Keratinocyte (primary cell): ENCODE data around the gene GABRQ. TPM values are rescaled to one million over a fixed set of nuclear protein-coding genes. Genes with fewer than 3 reads are reported as not detected.

Experiments
- DNase-seq: peaks from one replicate; pipeline ENCODE4 v3.0.0-alpha.2; 2011; ENCODE audit warnings: low read depth, missing footprints, low spot score
- FAIRE-seq: peaks from 2 replicates; lab custom pipeline; 2011; peaks lifted over from hg19 to GRCh38; lab: Jason Lieb, UNC
- H2AFZ ChIP-seq: 2 replicates; pipeline ENCODE4 v1.6.0; 2012; ENCODE audit warnings: low read length, control low read depth, inconsistent platforms; ENCODE audit not compliant: control insufficient read depth
- H3K27ac ChIP-seq: 2 replicates; pipeline ENCODE4 v1.5.1; 2011; ENCODE audit warnings: low read length; ENCODE audit not compliant: control insufficient read depth, insufficient read depth
- H3K27me3 ChIP-seq: 3 replicates; pipeline ENCODE4 v1.6.0; 2011; ENCODE audit warnings: low read length; ENCODE audit not compliant: control insufficient read depth, insufficient read depth; ENCODE audit errors: extremely low read depth
- H3K36me3 ChIP-seq, 2 experiments: 2 replicates in 1 of 2; 3 replicates in 1 of 2; pipeline ENCODE4 v1.5.1; 2011; ENCODE audit warnings: low read length in 2 of 2, mild to moderate bottlenecking in 1 of 2; ENCODE audit not compliant: control insufficient read depth in 2 of 2, insufficient read depth in 2 of 2; ENCODE audit errors: extremely low read depth in 1 of 2
- H3K4me1 ChIP-seq: 3 replicates; pipeline ENCODE4 v1.5.1; 2011; ENCODE audit warnings: low read length; ENCODE audit not compliant: control insufficient read depth, insufficient read depth; ENCODE audit errors: extremely low read depth
- H3K4me2 ChIP-seq: 3 replicates; pipeline ENCODE4 v1.6.0; 2011; ENCODE audit warnings: low read depth, low read length; ENCODE audit not compliant: control insufficient read depth, insufficient read depth; ENCODE audit errors: extremely low read depth
- H3K4me3 ChIP-seq, 3 experiments: fragments of 200-600 bp in 1 of 3; sonication (generic) in 1 of 3; 2 replicates in 2 of 3; 3 replicates in 1 of 3; pipeline ENCODE4 v1.5.1; 2011 to 2016; ENCODE audit warnings: low read length in 3 of 3, mild to moderate bottlenecking in 3 of 3, control low read depth in 2 of 3, inconsistent platforms in 1 of 3, low read depth in 1 of 3, mixed read lengths in 1 of 3, mixed run types in 1 of 3, moderate library complexity in 1 of 3; ENCODE audit not compliant: control insufficient read depth in 2 of 3, insufficient read depth in 2 of 3; ENCODE audit errors: extremely low read depth in 1 of 3
- H3K79me2 ChIP-seq: 2 replicates; pipeline ENCODE4 v1.6.0; 2012; ENCODE audit warnings: low read length; ENCODE audit not compliant: control insufficient read depth, insufficient read depth
- H3K9ac ChIP-seq: 3 replicates; pipeline ENCODE4 v1.6.0; 2011; ENCODE audit warnings: low read length; ENCODE audit not compliant: control insufficient read depth, insufficient read depth; ENCODE audit errors: extremely low read depth
- H3K9me1 ChIP-seq: 3 replicates; pipeline ENCODE4 v1.6.0; 2011; ENCODE audit warnings: low read length; ENCODE audit not compliant: control insufficient read depth, insufficient read depth; ENCODE audit errors: extremely low read depth
- H3K9me3 ChIP-seq: 2 replicates; pipeline ENCODE4 v1.5.1; 2012; ENCODE audit warnings: low read depth, low read length; ENCODE audit not compliant: control insufficient read depth
- H4K20me1 ChIP-seq: 3 replicates; pipeline ENCODE4 v1.6.0; 2011; ENCODE audit warnings: low read length; ENCODE audit not compliant: control insufficient read depth, insufficient read depth; ENCODE audit errors: extremely low read depth
- CTCF ChIP-seq, 3 experiments: IDR thresholded peaks in 1 of 3; conservative IDR thresholded peaks in 1 of 3; optimal IDR thresholded peaks in 1 of 3; 2 replicates in 2 of 3; 3 replicates in 1 of 3; pipeline versions ENCODE3 to v1.5.1; 2011; ENCODE audit warnings: low read length in 3 of 3, mild to moderate bottlenecking in 3 of 3, moderate library complexity in 2 of 3, control low read depth in 1 of 3, inconsistent platforms in 1 of 3; ENCODE audit not compliant: insufficient read depth in 2 of 3; ENCODE audit errors: extremely low read depth in 1 of 3
- EZH2 ChIP-seq: IDR thresholded peaks from one replicate; pipeline ENCODE4 v1.6.1; 2012; ENCODE audit warnings: inconsistent platforms, mild to moderate bottlenecking, low read length, moderate library complexity
- dilution Hi-C: fragments of 300-500 bp; cut with MboI; formaldehyde crosslinking; loops from one replicate; pipeline ENCODE4 v1.7.0; 2020; ENCODE audit warnings: low sequenced_read_pairs; ENCODE audit not compliant: extremely low pct_ligation_motif_present
- polyA plus RNA-seq, 5 experiments: library from polyadenylated mRNA; depleted of rRNA in 3 of 5; stranded (reverse) in 3 of 5; stranded (forward) in 1 of 5; unstranded in 1 of 5; fragments of >200 nt; gene quantifications; 1 replicate in 1 of 5; 2 replicates in 3 of 5; 3 replicates in 1 of 5; pipeline versions ENCODE4 v1.2.1 to v1.2.3, GENCODE V29; 2011 to 2012; ENCODE audit warnings: missing spikeins in 2 of 5, low read depth in 1 of 5, low replicate concordance in 1 of 5

The GABRQ gene
- polyA plus RNA-seq, 1 donor (not counting 4 experiments of a cell fraction or from before 2014, with no cell fraction given), result 0.08 TPM

- Histone ChIP-seq H3K9me1 (no peaks in the 10 kb centered on the region), H3K27ac (no peak overlapping the region), H2AFZ (no peak overlapping the region), H3K36me3 (no peaks in the 10 kb centered on the region), H3K4me3 (no peak overlapping the region), H3K4me1 (no peaks in the 10 kb centered on the region), H3K9ac (no peak overlapping the region), H3K4me2 (no peak overlapping the region), H3K9me3 (no peaks in the 10 kb centered on the region), H3K27me3 (no peaks in the 10 kb centered on the region), H4K20me1 (no peaks in the 10 kb centered on the region), H3K79me2 (no peaks in the 10 kb centered on the region)
- DNase-seq, result no peak
- TF ChIP-seq CTCF (optimal IDR thresholded peaks at IDR 0.05 in 1 of 3, IDR thresholded peaks at IDR 0.05 in 1 of 3, conservative IDR thresholded peaks at IDR 0.05 in 1 of 3; ENCODE audit: extremely low read depth in 1 of 3, insufficient read depth in 2 of 3, low read length in 3 of 3) (no peak), EZH2 (no peak)
- dilution Hi-C loops, result no loop called here
- FAIRE-seq, result no peak
These were observed 36.7 kb upstream of the GABRQ start for GRCh38 chrX:152600853-152601633.

DNA sequence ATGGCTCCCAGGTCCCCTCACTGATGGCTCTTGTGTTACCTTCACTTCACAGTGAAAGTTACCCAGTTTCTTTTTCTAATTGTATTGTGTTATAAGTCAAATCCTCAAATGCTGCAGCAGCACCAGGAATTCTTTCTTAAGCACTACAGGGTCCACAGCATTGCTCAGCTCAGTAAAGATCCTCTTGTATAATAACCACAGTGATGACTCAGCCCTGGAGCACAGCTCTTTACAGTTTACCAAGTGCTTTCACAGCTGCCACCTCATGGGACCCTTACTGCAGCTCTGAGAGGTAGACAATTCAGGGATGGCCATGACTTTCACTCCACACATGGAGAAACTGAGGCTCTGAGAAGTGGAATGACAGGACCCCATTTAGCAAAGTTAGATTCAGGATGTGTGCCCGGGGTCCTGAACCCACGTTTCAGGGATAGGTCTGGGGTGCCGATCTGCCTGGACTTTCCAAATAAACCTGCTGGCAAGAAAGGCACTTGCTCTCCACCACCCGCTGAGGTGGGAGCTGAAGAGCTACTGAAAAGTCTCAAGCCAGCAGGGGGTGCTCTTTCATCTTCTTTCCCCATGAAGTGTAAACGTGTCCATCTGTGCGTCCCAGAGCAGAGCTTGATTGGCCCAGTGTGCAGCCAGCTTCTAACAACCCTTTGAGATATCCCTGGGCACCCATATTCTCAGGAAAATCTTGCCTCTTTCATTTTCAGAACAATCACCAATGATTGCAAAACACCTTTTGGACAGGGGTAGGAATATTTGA, 35.7 kb upstream of the GABRQ start:
- Histone ChIP-seq H2AFZ (no peak overlapping the region), H4K20me1 (no peaks in the 10 kb centered on the region), H3K9ac (no peak overlapping the region), H3K9me1 (no peaks in the 10 kb centered on the region), H3K4me3 (no peak overlapping the region), H3K36me3 (no peaks in the 10 kb centered on the region), H3K4me2 (no peak overlapping the region), H3K27me3 (no peaks in the 10 kb centered on the region), H3K27ac (no peak overlapping the region), H3K79me2 (no peaks in the 10 kb centered on the region), H3K4me1 (no peaks in the 10 kb centered on the region), H3K9me3 (no peaks in the 10 kb centered on the region)
- DNase-seq (no peak), FAIRE-seq (no peak)
- dilution Hi-C loops, result no loop called here
- TF ChIP-seq EZH2 (no peak), CTCF (optimal IDR thresholded peaks at IDR 0.05 in 1 of 3, IDR thresholded peaks at IDR 0.05 in 1 of 3, conservative IDR thresholded peaks at IDR 0.05 in 1 of 3; ENCODE audit: extremely low read depth in 1 of 3, insufficient read depth in 2 of 3, low read length in 3 of 3) (peak in 2 of 3 experiments; percentile 9 to 15)
